Transverse colon (tissue), 4 donors: Measurements from ENCODE around the gene PDE4D. TPM values are rescaled to one million over a fixed set of nuclear protein-coding genes. Genes with fewer than 3 reads are reported as not detected.

Experiments
- DNase-seq: peaks from one replicate; pipeline ENCODE4 v3.0.0-alpha.2; 2019
- H3K27ac ChIP-seq, 4 donors: fragments of 200-600 bp; sonication (generic); 2 replicates each; pipeline ENCODE4 v1.5.1; 2016 to 2018; ENCODE audit warnings: inconsistent platforms in 4 of 4
- H3K27me3 ChIP-seq: fragments of 200-600 bp; sonication (generic); 2 replicates; pipeline ENCODE4 v1.5.1; 2017; ENCODE audit warnings: inconsistent platforms
- H3K36me3 ChIP-seq, 4 donors: fragments of 200-600 bp; sonication (generic); 2 replicates each; pipeline ENCODE4 v1.5.1; 2017 to 2019; ENCODE audit warnings: inconsistent platforms in 4 of 4
- H3K4me1 ChIP-seq, 4 donors: fragments of 200-600 bp; sonication (generic); 2 replicates each; pipeline ENCODE4 v1.5.1; 2017 to 2020; ENCODE audit warnings: inconsistent platforms in 4 of 4
- H3K4me3 ChIP-seq, 4 donors: fragments of 200-600 bp; sonication (generic); 1 replicate in 1 of 4; 2 replicates in 3 of 4; pipeline versions ENCODE4 v1.5.1 to v1.6.1; 2017 to 2019; ENCODE audit warnings: inconsistent platforms in 4 of 4
- H3K9me3 ChIP-seq, 2 donors: fragments of 200-600 bp; sonication (generic); 2 replicates each; pipeline ENCODE4 v1.5.1; 2017 to 2019; ENCODE audit warnings: inconsistent platforms in 2 of 2
- CTCF ChIP-seq, 5 experiments: fragments of 200-600 bp in 3 of 5; fragments of 450-650 bp in 2 of 5; sonication (generic) in 3 of 5; IDR thresholded peaks; 1 replicate in 2 of 5; 2 replicates in 3 of 5; pipeline ENCODE4 v1.5.1; 2016 to 2017; ENCODE audit warnings: antibody characterized with exemption in 5 of 5, inconsistent platforms in 3 of 5, mild to moderate bottlenecking in 2 of 5, moderate library complexity in 1 of 5
- EP300 ChIP-seq: sonication (generic); formaldehyde crosslinking; IDR thresholded peaks from one replicate; pipeline ENCODE4 v1.6.1; 2017; ENCODE audit warnings: antibody characterized with exemption, low read depth
- POLR2A ChIP-seq: fragments of 450-650 bp; IDR thresholded peaks from one replicate; pipeline ENCODE4 v1.6.1; 2016; ENCODE audit warnings: antibody characterized with exemption, mild to moderate bottlenecking, moderate library complexity
- POLR2AphosphoS5 ChIP-seq, 3 donors: sonication (generic); formaldehyde crosslinking; IDR thresholded peaks; one replicate each; pipeline ENCODE4 v1.6.1; 2016; ENCODE audit warnings: antibody characterized with exemption in 3 of 3
- WGBS, 2 donors: methylation state at CpG; one replicate each; pipeline ENCODE4 v1.1.5; 2018; ENCODE audit warnings: low coverage in 1 of 2; 5-methylcytosine and 5-hydroxymethylcytosine counted together
- in situ Hi-C, 4 donors: fragments of 200-750 bp; cut with MboI; loops; one replicate each; pipeline versions ENCODE4 v1.15.0 to v1.15.1; 2017; ENCODE audit warnings: low sequenced_read_pairs in 3 of 4, low pct_ligation_motif_present in 1 of 4, low pct_unique_long_range_greater_than_20kb in 1 of 4
- intact Hi-C: fragments of 100-400 bp; cut with DNase I; formaldehyde crosslinking; loops from one replicate; pipeline ENCODE4 v1.15.1; 2023; ENCODE audit warnings: low total_unique reads
- total RNA-seq, 4 donors: library from RNA; depleted of rRNA; stranded (reverse); fragments of >200 nt; gene quantifications; one replicate each; pipeline ENCODE4 v1.1.0, GENCODE V29; 2016

PDE4D gene
- total RNA-seq, 4 donors from 2014 or later: 47.0 to 302 (median 73.6) TPM

GRCh38 chr5:59832577-59833301 is 60.8 kb downstream of the PDE4D start:
- DNase-seq: no peak
- Histone ChIP-seq H3K27ac (no peak overlapping the region), H3K27me3 (no peaks in the 10 kb centered on the region), H3K4me1 (no peaks in the 10 kb centered on the region), H3K4me3 (no peak overlapping the region), H3K9me3 (no peaks in the 10 kb centered on the region), H3K36me3 (no peaks in the 10 kb centered on the region)
- 72 to 85% methylated on average over 7 of the region's 7 CpGs for WGBS, 2 donors
- intact Hi-C loops: no loop called here
- in situ Hi-C loops: no loop called here
- TF ChIP-seq CTCF (IDR thresholded peaks at IDR 0.05) (no peak), EP300 (no peak), POLR2A (no peak), POLR2AphosphoS5 (IDR thresholded peaks at IDR 0.05) (no peak)

- no peaks in the 10 kb centered on the region for H3K9me3 ChIP-seq
- no peaks in the 10 kb centered on the region for H3K4me1 ChIP-seq
- in situ Hi-C loops (no loop called here), intact Hi-C loops (no loop called here)
- no peak overlapping the region for H3K27ac ChIP-seq
- no peak for DNase-seq
- no peaks in the 10 kb centered on the region for H3K27me3 ChIP-seq
- no peaks in the 10 kb centered on the region for H3K36me3 ChIP-seq
- no peak for TF ChIP-seq POLR2A
- no peak for TF ChIP-seq CTCF (IDR thresholded peaks at IDR 0.05)
- no peak for TF ChIP-seq POLR2AphosphoS5 (IDR thresholded peaks at IDR 0.05)
- no peak for TF ChIP-seq EP300
- WGBS, 2 donors: 61 to 65% methylated on average over 4 of the region's 4 CpGs
- H3K4me3 ChIP-seq: no peak overlapping the region
Measured at GRCh38 chr5:59831326-59832010, 62.1 kb downstream of the PDE4D start.

- Histone ChIP-seq H3K4me3 (no peak overlapping the region), H3K27ac (no peak overlapping the region), H3K4me1 (no peaks in the 10 kb centered on the region), H3K36me3 (no peaks in the 10 kb centered on the region), H3K9me3 (no peaks in the 10 kb centered on the region), H3K27me3 (no peaks in the 10 kb centered on the region)
- intact Hi-C loops: no loop called here
- TF ChIP-seq POLR2A (no peak), POLR2AphosphoS5 (IDR thresholded peaks at IDR 0.05) (no peak), CTCF (IDR thresholded peaks at IDR 0.05) (no peak), EP300 (no peak)
- DNase-seq: no peak
- in situ Hi-C loops: no loop called here
- WGBS, 2 donors: 66 to 72% methylated on average over 2 of the region's 2 CpGs
Measured at GRCh38 chr5:59830536-59831200, 62.9 kb downstream of the PDE4D start.

GRCh38 chr5:59829922-59830321 is 63.6 kb downstream of the PDE4D start:
- Histone ChIP-seq H3K9me3 (no peaks in the 10 kb centered on the region), H3K36me3 (no peaks in the 10 kb centered on the region), H3K4me1 (no peaks in the 10 kb centered on the region), H3K27me3 (no peaks in the 10 kb centered on the region), H3K4me3 (no peak overlapping the region), H3K27ac (no peak overlapping the region)
- in situ Hi-C loops: no loop called here
- no peak for DNase-seq
- intact Hi-C loops: no loop called here
- TF ChIP-seq POLR2A (no peak), CTCF (IDR thresholded peaks at IDR 0.05) (no peak), EP300 (no peak), POLR2AphosphoS5 (IDR thresholded peaks at IDR 0.05) (no peak)
- 94 to 97% methylated on average over 2 of the region's 2 CpGs for WGBS, 2 donors
